Measurements from ENCODE around the gene ACKR2. TPM values are rescaled to one million over a fixed set of nuclear protein-coding genes. Genes with fewer than 3 reads are reported as not detected.

The ACKR2 gene
- total RNA-seq, 1 experiment from 2014 or later = 0.28 TPM

Other genes starting within 250 kb of the ACKR2 start
- 35.2 to 37.0 TPM (median 37.0 TPM) in 3 replicates for gene SEC22C, start 227.5 kb upstream of the ACKR2 start, total RNA-seq (2021)
- gene SS18L2, start 218.6 kb upstream of the ACKR2 start, total RNA-seq (2021) = 52.9 to 65.0 TPM (median 62.6 TPM) in 3 replicates
- 76.4 to 89.3 TPM (median 82.3 TPM) in 3 replicates for gene NKTR, start 208.8 kb upstream of the ACKR2 start, total RNA-seq (2021)
- 5.2 to 5.9 TPM (median 5.6 TPM) in 3 replicates for gene ZBTB47, start 155.7 kb upstream of the ACKR2 start, total RNA-seq (2021)
- not detected in 3 replicates for gene KLHL40, start 123.9 kb upstream of the ACKR2 start, total RNA-seq (2021)
- gene HHATL, start 106.6 kb upstream of the ACKR2 start, total RNA-seq (2021) = 0.21 to 0.92 TPM (median 0.60 TPM) in 3 replicates
- 0.79 TPM in 1 of 3 replicates, not detected in the others for gene CCDC13, start 36.2 kb upstream of the ACKR2 start, total RNA-seq (2021)
- gene HIGD1A, start 5.0 kb upstream of the ACKR2 start, total RNA-seq (2021) = 74.6 to 80.7 TPM (median 76.2 TPM) in 3 replicates
- 0.13 to 0.18 TPM (median 0.16 TPM) in 3 replicates for gene CYP8B1, start 66.4 kb downstream of the ACKR2 start, total RNA-seq (2021)
- 2.7 to 3.5 TPM (median 2.9 TPM) in 3 replicates for gene ZNF662, start 96.7 kb downstream of the ACKR2 start, total RNA-seq (2021)
- 7.1 to 9.6 TPM (median 7.7 TPM) in 3 replicates for gene GASK1A, start 169.9 kb downstream of the ACKR2 start, total RNA-seq (2021)